Neural cell (in vitro differentiated cells): Measurements from ENCODE around the gene SERPINA1. TPM values are rescaled to one million over a fixed set of nuclear protein-coding genes. Genes with fewer than 3 reads are reported as not detected.

Experiments
- H2AFZ ChIP-seq: fragments of 200-600, 300-800 bp; sonication (generic), shearing (Covaris generic); 2 replicates; pipeline ENCODE4 v1.6.0; 2014; ENCODE audit warnings: low read depth, mild to moderate bottlenecking, antibody characterized with exemption, low read length, moderate library complexity
- H3F3A ChIP-seq: fragments of 200-600 bp; shearing (Covaris generic); 2 replicates; pipeline ENCODE4 v1.6.1; 2016; ENCODE audit warnings: mild to moderate bottlenecking, moderate library complexity, mixed read lengths, antibody characterized with exemption, low read length; ENCODE audit not compliant: insufficient read depth, poor library complexity, severe bottlenecking
- H3K27ac ChIP-seq: fragments of 200-600, 300-800 bp; sonication (generic), shearing (Covaris generic); 2 replicates; pipeline ENCODE4 v1.5.1; 2014; ENCODE audit warnings: mild to moderate bottlenecking, low read length, moderate library complexity
- H3K27me3 ChIP-seq: fragments of 300-800, 200-600 bp; sonication (generic), shearing (Covaris generic); 2 replicates; pipeline ENCODE4 v1.6.0; 2014; ENCODE audit warnings: mild to moderate bottlenecking, low read depth, low read length, moderate library complexity; ENCODE audit not compliant: insufficient read depth
- H3K36me3 ChIP-seq: fragments of 300-800, 200-600 bp; sonication (generic), shearing (Covaris generic); 2 replicates; pipeline ENCODE4 v1.5.1; 2014; ENCODE audit warnings: mild to moderate bottlenecking, antibody characterized with exemption, low read length, moderate library complexity; ENCODE audit not compliant: insufficient read depth
- H3K4me2 ChIP-seq: fragments of 300-800, 200-600 bp; sonication (generic), shearing (Covaris generic); 2 replicates; pipeline ENCODE4 v1.6.0; 2014; ENCODE audit warnings: mild to moderate bottlenecking, low read length
- H3K4me3 ChIP-seq: fragments of 300-800, 200-600 bp; sonication (generic), shearing (Covaris generic); 2 replicates; pipeline ENCODE4 v1.5.1; 2014; ENCODE audit warnings: mild to moderate bottlenecking, low read length, moderate library complexity
- H3K79me2 ChIP-seq: fragments of 200-600 bp; shearing (Covaris generic); replicated peaks from 2 replicates; pipeline ENCODE4 v1.6.0; 2014; ENCODE audit warnings: mild to moderate bottlenecking, low read length, moderate library complexity; ENCODE audit not compliant: insufficient read depth
- H3K9ac ChIP-seq: fragments of 300-800, 200-600 bp; sonication (generic), shearing (Covaris generic); 2 replicates; pipeline ENCODE4 v1.6.1; 2016; ENCODE audit warnings: mild to moderate bottlenecking, low read length, mixed read lengths
- H3K9me2 ChIP-seq: fragments of 200-600 bp; shearing (Covaris generic); 2 replicates; pipeline ENCODE4 v1.6.1; 2016; ENCODE audit warnings: mild to moderate bottlenecking, low read length, mixed read lengths; ENCODE audit not compliant: insufficient read depth
- H3K9me3 ChIP-seq: fragments of 200-600, 300-800 bp; sonication (generic), shearing (Covaris generic); 2 replicates; pipeline ENCODE4 v1.6.1; 2016; ENCODE audit warnings: mild to moderate bottlenecking, mixed run types, low read length, moderate library complexity, mixed read lengths
- H4K20me1 ChIP-seq: fragments of 200-600 bp; shearing (Covaris generic); 2 replicates; pipeline ENCODE4 v1.6.1; 2016; ENCODE audit warnings: mild to moderate bottlenecking, mixed run types; ENCODE audit not compliant: insufficient read depth
- CTCF ChIP-seq: fragments of 450-650 bp; IDR thresholded peaks from 2 replicates; pipeline ENCODE4 v1.5.1; 2014; ENCODE audit warnings: antibody characterized with exemption, mild to moderate bottlenecking, moderate library complexity; ENCODE audit not compliant: poor library complexity, severe bottlenecking
- EP300 ChIP-seq: fragments of 450-650 bp; conservative IDR thresholded peaks from 2 replicates; pipeline ENCODE4 v1.6.1; 2014; ENCODE audit warnings: antibody characterized with exemption, mild to moderate bottlenecking, moderate library complexity; ENCODE audit not compliant: poor library complexity, severe bottlenecking
- EZH2 ChIP-seq: fragments of 200-600, 300-800 bp; shearing (Covaris generic), sonication (generic); IDR thresholded peaks from 2 replicates; pipeline ENCODE4 v1.6.1; 2014; ENCODE audit warnings: antibody characterized with exemption, low read length, borderline replicate concordance, mild to moderate bottlenecking; ENCODE audit not compliant: insufficient read depth, poor library complexity, severe bottlenecking
- MXI1 ChIP-seq: fragments of 450-650 bp; conservative IDR thresholded peaks from 2 replicates; pipeline ENCODE4 v1.6.1; 2014; ENCODE audit warnings: antibody characterized with exemption, mild to moderate bottlenecking; ENCODE audit not compliant: poor library complexity, severe bottlenecking
- POLR2AphosphoS5 ChIP-seq: IDR thresholded peaks from 2 replicates; pipeline ENCODE4 v1.6.1; 2012
- RAD21 ChIP-seq: fragments of 450-650 bp; conservative IDR thresholded peaks from 2 replicates; pipeline ENCODE4 v1.6.1; 2014; ENCODE audit warnings: antibody characterized with exemption, mild to moderate bottlenecking, moderate library complexity
- REST ChIP-seq: IDR thresholded peaks from 2 replicates; pipeline ENCODE4 v1.6.1; 2012; ENCODE audit warnings: borderline replicate concordance
- SMC3 ChIP-seq: fragments of 450-650 bp; conservative IDR thresholded peaks from 2 replicates; pipeline ENCODE4 v1.6.1; 2014; ENCODE audit warnings: antibody characterized with exemption, mild to moderate bottlenecking, moderate library complexity; ENCODE audit not compliant: poor library complexity
- TAF1 ChIP-seq: IDR thresholded peaks from 2 replicates; pipeline ENCODE4 v1.6.1; 2012; ENCODE audit warnings: low read depth
- polyA plus RNA-seq: library from polyadenylated mRNA; depleted of rRNA; stranded (reverse); fragments of >200 nt; gene quantifications from 2 replicates; pipeline ENCODE4 v1.2.3, GENCODE V29; 2014

Gene SERPINA1
- polyA plus RNA-seq, 1 donor from 2014 or later, result not detected

- Histone ChIP-seq H4K20me1 (no peaks in the 10 kb centered on the region), H3K79me2 (no peaks in the 10 kb centered on the region), H3F3A (no peaks in the 10 kb centered on the region), H3K9ac (no peak overlapping the region), H3K27me3 (no peaks in the 10 kb centered on the region), H2AFZ (no peak overlapping the region), H3K9me3 (no peaks in the 10 kb centered on the region), H3K4me2 (no peak overlapping the region), H3K9me2 (no peaks in the 10 kb centered on the region), H3K27ac (no peak overlapping the region), H3K4me3 (no peak overlapping the region), H3K36me3 (no peaks in the 10 kb centered on the region)
- no peak for TF ChIP-seq SMC3
- no peak for TF ChIP-seq REST
- no peak for TF ChIP-seq POLR2AphosphoS5
- TF ChIP-seq RAD21, result no peak
- TF ChIP-seq MXI1, result no peak
- no peak for TF ChIP-seq TAF1
Measured at GRCh38 chr14:94368956-94369355, 19.4 kb downstream of the SERPINA1 start.

- H3K9me3 ChIP-seq, result no peaks in the 10 kb centered on the region
- H3K9ac ChIP-seq, result no peak overlapping the region
- no peak overlapping the region for H3K4me2 ChIP-seq
- no peaks in the 10 kb centered on the region for H3K27me3 ChIP-seq
- H3K4me3 ChIP-seq, result no peak overlapping the region
- H3K9me2 ChIP-seq, result no peaks in the 10 kb centered on the region
- no peak overlapping the region for H3K27ac ChIP-seq
- no peaks in the 10 kb centered on the region for H3F3A ChIP-seq
- no peak overlapping the region for H2AFZ ChIP-seq
- no peaks in the 10 kb centered on the region for H3K79me2 ChIP-seq
- no peaks in the 10 kb centered on the region for H3K36me3 ChIP-seq
- no peaks in the 10 kb centered on the region for H4K20me1 ChIP-seq
- TF ChIP-seq EZH2, result no peak
- TF ChIP-seq EP300, result no peak
Measured at GRCh38 chr14:94368243-94368590, 20.2 kb downstream of the SERPINA1 start.

- H3K79me2 ChIP-seq, result no peaks in the 10 kb centered on the region
- no peaks in the 10 kb centered on the region for H3K36me3 ChIP-seq
- H3K9me2 ChIP-seq, result no peaks in the 10 kb centered on the region
- no peaks in the 10 kb centered on the region for H3K9me3 ChIP-seq
- H3K27me3 ChIP-seq, result no peaks in the 10 kb centered on the region
- H3F3A ChIP-seq, result no peaks in the 10 kb centered on the region
- no peak overlapping the region for H2AFZ ChIP-seq
- no peak overlapping the region for H3K27ac ChIP-seq
- H3K4me3 ChIP-seq, result no peak overlapping the region
- no peaks in the 10 kb centered on the region for H4K20me1 ChIP-seq
- no peak for TF ChIP-seq MXI1
- no peak for TF ChIP-seq TAF1
- TF ChIP-seq SMC3, result no peak
- TF ChIP-seq CTCF, result no peak
- no peak for TF ChIP-seq RAD21
- no peak for TF ChIP-seq POLR2AphosphoS5
- no peak for TF ChIP-seq EZH2
- TF ChIP-seq REST, result no peak
- TF ChIP-seq EP300, result no peak
- no peak overlapping the region for H3K4me2 ChIP-seq
- no peak overlapping the region for H3K9ac ChIP-seq
Measured at GRCh38 chr14:94367347-94368242, 20.8 kb downstream of the SERPINA1 start.
